ENCODE results near the gene ANAPC7. TPM values are rescaled to one million over a fixed set of nuclear protein-coding genes. Genes with fewer than 3 reads are reported as not detected.

The ANAPC7 gene
- total and polyA plus RNA-seq, 2 of the 13 experiments (the other 11 are each of a cell fraction or from before 2014, with no cell fraction given): 40.0 to 69.1 TPM

DNA sequence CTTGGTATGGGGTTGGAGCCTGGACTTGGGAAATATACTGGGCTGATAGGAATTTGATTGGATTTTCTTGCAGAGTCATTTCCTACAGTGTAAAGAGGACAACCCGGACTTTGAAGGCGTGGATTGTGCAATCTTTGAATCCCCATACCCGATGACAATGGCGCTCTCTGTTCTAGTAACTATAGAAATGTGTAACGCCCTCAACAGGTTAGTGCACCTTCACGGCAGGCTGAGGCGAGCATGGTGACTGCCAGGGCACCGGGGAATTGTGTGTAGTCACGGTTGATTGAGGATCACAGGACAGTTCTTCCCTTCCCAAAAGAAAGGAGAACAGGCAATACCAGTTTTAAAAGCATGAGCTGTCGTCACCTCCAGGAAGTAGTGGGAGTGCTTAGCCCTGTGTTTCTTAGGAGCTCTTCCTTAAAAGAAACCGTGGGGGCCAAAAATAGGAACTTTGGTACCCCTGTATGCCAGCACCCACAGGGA, 58.3 kb downstream of the ANAPC7 start (continued):
- TF ChIP-seq, protein P1, sequence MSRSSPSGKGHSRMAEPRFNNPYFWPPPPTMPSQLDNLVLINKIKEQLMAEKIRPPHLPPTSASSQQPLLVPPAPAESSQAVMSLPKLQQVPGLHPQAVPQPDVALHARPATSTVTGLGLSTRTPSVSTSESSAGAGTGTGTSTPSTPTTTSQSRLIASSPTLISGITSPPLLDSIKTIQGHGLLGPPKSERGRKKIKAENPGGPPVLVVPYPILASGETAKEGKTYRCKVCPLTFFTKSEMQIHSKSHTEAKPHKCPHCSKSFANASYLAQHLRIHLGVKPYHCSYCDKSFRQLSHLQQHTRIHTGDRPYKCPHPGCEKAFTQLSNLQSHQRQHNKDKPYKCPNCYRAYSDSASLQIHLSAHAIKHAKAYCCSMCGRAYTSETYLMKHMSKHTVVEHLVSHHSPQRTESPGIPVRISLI (CRISPR knock-in tag; IDR thresholded peaks at IDR 0.05; ENCODE audit: borderline replicate concordance): no peak
- TF ChIP-seq ZBTB20 (CRISPR knock-in tag; IDR thresholded peaks at IDR 0.05; ENCODE audit: borderline replicate concordance, low read depth) (peak; percentile 23; the same call in 1 of the 2 replicates), PITX1 (CRISPR knock-in tag; IDR thresholded peaks at IDR 0.05) (peak; percentile 62), ZKSCAN8 (CRISPR knock-in tag; IDR thresholded peaks at IDR 0.05; ENCODE audit: borderline replicate concordance) (peak; percentile 63; the same call in 1 of the 2 replicates), THAP11 (CRISPR knock-in tag; IDR thresholded peaks at IDR 0.05) (peak; percentile 39; the same call in 1 of the 2 replicates), FOXP1 (IDR thresholded peaks at IDR 0.05) (no peak), FOXP1 (CRISPR knock-in tag; IDR thresholded peaks at IDR 0.05) (peak; percentile 25; the same call in 1 of the 2 replicates), GATAD1 (CRISPR knock-in tag; IDR thresholded peaks at IDR 0.05) (no peak), ZZZ3 (CRISPR knock-in tag; IDR thresholded peaks at IDR 0.05; ENCODE audit: borderline replicate concordance) (no peak), PTBP1 (IDR thresholded peaks at IDR 0.05; ENCODE audit: low read depth, low read length, poor library complexity, severe bottlenecking) (no peak), HOXA5 (CRISPR knock-in tag; IDR thresholded peaks at IDR 0.05) (no peak), ZNF180 (CRISPR knock-in tag; IDR thresholded peaks at IDR 0.05; ENCODE audit: borderline replicate concordance, low read depth) (no peak), MAZ (IDR thresholded peaks at IDR 0.05; ENCODE audit: borderline replicate concordance, low read depth, low read length) (no peak), MAZ (CRISPR knock-in tag; IDR thresholded peaks at IDR 0.05; ENCODE audit: low read depth) (no peak), FOSL1 (CRISPR knock-in tag; IDR thresholded peaks at IDR 0.05; ENCODE audit: borderline replicate concordance) (no peak)
- TF ChIP-seq, protein P2, sequence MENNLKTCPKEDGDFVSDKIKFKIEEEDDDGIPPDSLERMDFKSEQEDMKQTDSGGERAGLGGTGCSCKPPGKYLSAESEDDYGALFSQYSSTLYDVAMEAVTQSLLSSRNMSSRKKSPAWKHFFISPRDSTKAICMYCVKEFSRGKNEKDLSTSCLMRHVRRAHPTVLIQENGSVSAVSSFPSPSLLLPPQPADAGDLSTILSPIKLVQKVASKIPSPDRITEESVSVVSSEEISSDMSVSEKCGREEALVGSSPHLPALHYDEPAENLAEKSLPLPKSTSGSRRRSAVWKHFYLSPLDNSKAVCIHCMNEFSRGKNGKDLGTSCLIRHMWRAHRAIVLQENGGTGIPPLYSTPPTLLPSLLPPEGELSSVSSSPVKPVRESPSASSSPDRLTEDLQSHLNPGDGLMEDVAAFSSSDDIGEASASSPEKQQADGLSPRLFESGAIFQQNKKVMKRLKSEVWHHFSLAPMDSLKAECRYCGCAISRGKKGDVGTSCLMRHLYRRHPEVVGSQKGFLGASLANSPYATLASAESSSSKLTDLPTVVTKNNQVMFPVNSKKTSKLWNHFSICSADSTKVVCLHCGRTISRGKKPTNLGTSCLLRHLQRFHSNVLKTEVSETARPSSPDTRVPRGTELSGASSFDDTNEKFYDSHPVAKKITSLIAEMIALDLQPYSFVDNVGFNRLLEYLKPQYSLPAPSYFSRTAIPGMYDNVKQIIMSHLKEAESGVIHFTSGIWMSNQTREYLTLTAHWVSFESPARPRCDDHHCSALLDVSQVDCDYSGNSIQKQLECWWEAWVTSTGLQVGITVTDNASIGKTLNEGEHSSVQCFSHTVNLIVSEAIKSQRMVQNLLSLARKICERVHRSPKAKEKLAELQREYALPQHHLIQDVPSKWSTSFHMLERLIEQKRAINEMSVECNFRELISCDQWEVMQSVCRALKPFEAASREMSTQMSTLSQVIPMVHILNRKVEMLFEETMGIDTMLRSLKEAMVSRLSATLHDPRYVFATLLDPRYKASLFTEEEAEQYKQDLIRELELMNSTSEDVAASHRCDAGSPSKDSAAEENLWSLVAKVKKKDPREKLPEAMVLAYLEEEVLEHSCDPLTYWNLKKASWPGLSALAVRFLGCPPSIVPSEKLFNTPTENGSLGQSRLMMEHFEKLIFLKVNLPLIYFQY (CRISPR knock-in tag; IDR thresholded peaks at IDR 0.05; ENCODE audit: borderline replicate concordance): peak; percentile 46; the same call in 1 of the 2 replicates
- TF ChIP-seq, protein P3, sequence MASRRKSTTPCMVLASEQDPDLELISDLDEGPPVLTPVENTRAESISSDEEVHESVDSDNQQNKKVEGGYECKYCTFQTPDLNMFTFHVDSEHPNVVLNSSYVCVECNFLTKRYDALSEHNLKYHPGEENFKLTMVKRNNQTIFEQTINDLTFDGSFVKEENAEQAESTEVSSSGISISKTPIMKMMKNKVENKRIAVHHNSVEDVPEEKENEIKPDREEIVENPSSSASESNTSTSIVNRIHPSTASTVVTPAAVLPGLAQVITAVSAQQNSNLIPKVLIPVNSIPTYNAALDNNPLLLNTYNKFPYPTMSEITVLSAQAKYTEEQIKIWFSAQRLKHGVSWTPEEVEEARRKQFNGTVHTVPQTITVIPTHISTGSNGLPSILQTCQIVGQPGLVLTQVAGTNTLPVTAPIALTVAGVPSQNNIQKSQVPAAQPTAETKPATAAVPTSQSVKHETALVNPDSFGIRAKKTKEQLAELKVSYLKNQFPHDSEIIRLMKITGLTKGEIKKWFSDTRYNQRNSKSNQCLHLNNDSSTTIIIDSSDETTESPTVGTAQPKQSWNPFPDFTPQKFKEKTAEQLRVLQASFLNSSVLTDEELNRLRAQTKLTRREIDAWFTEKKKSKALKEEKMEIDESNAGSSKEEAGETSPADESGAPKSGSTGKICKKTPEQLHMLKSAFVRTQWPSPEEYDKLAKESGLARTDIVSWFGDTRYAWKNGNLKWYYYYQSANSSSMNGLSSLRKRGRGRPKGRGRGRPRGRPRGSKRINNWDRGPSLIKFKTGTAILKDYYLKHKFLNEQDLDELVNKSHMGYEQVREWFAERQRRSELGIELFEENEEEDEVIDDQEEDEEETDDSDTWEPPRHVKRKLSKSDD (CRISPR knock-in tag; IDR thresholded peaks at IDR 0.05; ENCODE audit: low read depth): peak; percentile 52; the same call in 1 of the 2 replicates
- TF ChIP-seq, protein P4, sequence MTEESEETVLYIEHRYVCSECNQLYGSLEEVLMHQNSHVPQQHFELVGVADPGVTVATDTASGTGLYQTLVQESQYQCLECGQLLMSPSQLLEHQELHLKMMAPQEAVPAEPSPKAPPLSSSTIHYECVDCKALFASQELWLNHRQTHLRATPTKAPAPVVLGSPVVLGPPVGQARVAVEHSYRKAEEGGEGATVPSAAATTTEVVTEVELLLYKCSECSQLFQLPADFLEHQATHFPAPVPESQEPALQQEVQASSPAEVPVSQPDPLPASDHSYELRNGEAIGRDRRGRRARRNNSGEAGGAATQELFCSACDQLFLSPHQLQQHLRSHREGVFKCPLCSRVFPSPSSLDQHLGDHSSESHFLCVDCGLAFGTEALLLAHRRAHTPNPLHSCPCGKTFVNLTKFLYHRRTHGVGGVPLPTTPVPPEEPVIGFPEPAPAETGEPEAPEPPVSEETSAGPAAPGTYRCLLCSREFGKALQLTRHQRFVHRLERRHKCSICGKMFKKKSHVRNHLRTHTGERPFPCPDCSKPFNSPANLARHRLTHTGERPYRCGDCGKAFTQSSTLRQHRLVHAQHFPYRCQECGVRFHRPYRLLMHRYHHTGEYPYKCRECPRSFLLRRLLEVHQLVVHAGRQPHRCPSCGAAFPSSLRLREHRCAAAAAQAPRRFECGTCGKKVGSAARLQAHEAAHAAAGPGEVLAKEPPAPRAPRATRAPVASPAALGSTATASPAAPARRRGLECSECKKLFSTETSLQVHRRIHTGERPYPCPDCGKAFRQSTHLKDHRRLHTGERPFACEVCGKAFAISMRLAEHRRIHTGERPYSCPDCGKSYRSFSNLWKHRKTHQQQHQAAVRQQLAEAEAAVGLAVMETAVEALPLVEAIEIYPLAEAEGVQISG (CRISPR knock-in tag; IDR thresholded peaks at IDR 0.05): peak; percentile 40; the same call in 1 of the 2 replicates
- TF ChIP-seq, protein P5, sequence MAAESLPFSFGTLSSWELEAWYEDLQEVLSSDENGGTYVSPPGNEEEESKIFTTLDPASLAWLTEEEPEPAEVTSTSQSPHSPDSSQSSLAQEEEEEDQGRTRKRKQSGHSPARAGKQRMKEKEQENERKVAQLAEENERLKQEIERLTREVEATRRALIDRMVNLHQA (CRISPR knock-in tag; IDR thresholded peaks at IDR 0.05): no peak

Measured in HepG2 (cell line).